Aorta (tissue), 5 donors: Measurements from ENCODE around the gene TMCO6. TPM values are rescaled to one million over a fixed set of nuclear protein-coding genes. Genes with fewer than 3 reads are reported as not detected.
"Not testable (repeated sequence)": the region's sequence is repeated elsewhere in the genome, so short reads cannot be mapped to it uniquely, and the experiment has no call there.

Source experiments
- ATAC-seq: fragments of 200-7000 bp; cut with Tn5 transposase; one replicate; pipeline ENCODE4 v1.9.1; 2022; ENCODE audit warnings: moderate library complexity; ENCODE audit not compliant: low FRiP score
- DNase-seq, 2 donors: peaks; one replicate each; pipeline ENCODE4 v3.0.0-alpha.2; 2020
- H3K27ac ChIP-seq, 2 donors: one replicate each; pipeline ENCODE4 v1.5.1; 2013; ENCODE audit warnings: low read length in 2 of 2, mild to moderate bottlenecking in 2 of 2, moderate library complexity in 2 of 2, control low read depth in 1 of 2, inconsistent platforms in 1 of 2, low read depth in 1 of 2
- H3K27me3 ChIP-seq, 2 donors: one replicate each; pipeline ENCODE4 v1.6.1; 2013; ENCODE audit warnings: control low read depth in 1 of 2, low read length in 1 of 2, mild to moderate bottlenecking in 1 of 2, moderate library complexity in 1 of 2; ENCODE audit not compliant: insufficient read depth in 2 of 2, control insufficient read depth in 1 of 2
- H3K36me3 ChIP-seq, 2 donors: one replicate each; pipeline ENCODE4 v1.6.1; 2013; ENCODE audit warnings: control low read depth in 1 of 2, low read length in 1 of 2, mild to moderate bottlenecking in 1 of 2; ENCODE audit not compliant: insufficient read depth in 2 of 2, control insufficient read depth in 1 of 2
- H3K4me1 ChIP-seq, 2 donors: one replicate each; pipeline ENCODE4 v1.6.1; 2013; ENCODE audit warnings: low read length in 2 of 2, control low read depth in 1 of 2, mild to moderate bottlenecking in 1 of 2, moderate library complexity in 1 of 2; ENCODE audit not compliant: insufficient read depth in 2 of 2, control insufficient read depth in 1 of 2
- H3K4me3 ChIP-seq, 2 donors: one replicate each; pipeline ENCODE4 v1.5.1; 2013; ENCODE audit warnings: low read length in 2 of 2, control low read depth in 1 of 2, mild to moderate bottlenecking in 1 of 2
- H3K9me3 ChIP-seq: one replicate; pipeline ENCODE4 v1.6.1; 2013; ENCODE audit warnings: mild to moderate bottlenecking, low read length; ENCODE audit not compliant: control insufficient read depth
- WGBS, 2 donors: extraction: QIAGEN DNeasy Blood & Tissue Kit; methylation state at CpG; one replicate each; pipeline ENCODE4 v1.1.7; 2013; 5-methylcytosine and 5-hydroxymethylcytosine counted together
- intact Hi-C, 2 donors: fragments of 100-400 bp; cut with DNase I; formaldehyde crosslinking; loops; one replicate each; pipeline versions ENCODE4 v1.14.2 to v1.15.0; 2022
- polyA plus RNA-seq, 2 donors: library from polyadenylated mRNA; stranded (reverse); fragments of 200-250 nt; gene quantifications; one replicate each; pipeline ENCODE4 v1.2.3, GENCODE V29; 2013
- total RNA-seq, 2 donors: library from RNA; stranded (reverse); fragmentation: NEBNext Ultra II Directional; extraction: Animal tissue kit (Norgen Biotek cat#: 25700); gene quantifications; one replicate each; pipeline ENCODE4 v1.2.1, GENCODE V29; 2021
- donor health status: healthy with polysubstance abuse.
- donor health status: Bipolar disorder and iron deficiency.
- donor health status: DM: no; HTN: no; CAD: no.
- donor health status: DM: no; HTN: no; CAD: no.
- donor health status: DM: yes; HTN: yes; CAD: no.

The TMCO6 gene
- total and polyA plus RNA-seq, 4 donors, result 2.9 to 11.9 (median 9.0) TPM

GRCh38 chr5:140622301-140622700 lies 16.9 kb upstream of the TMCO6 start:
- DNase-seq, result no peak
- H3K27me3 ChIP-seq, result no peaks in the 10 kb centered on the region
- no peak for ATAC-seq
- intact Hi-C loops, result no loop called here
- H3K4me1 ChIP-seq, result no peaks in the 10 kb centered on the region
- H3K27ac ChIP-seq, result no peak overlapping the region
- 88 to 96% methylated on average over 3 of the region's 3 CpGs for WGBS, 2 donors
- H3K4me3 ChIP-seq, result no peak overlapping the region
- no peaks in the 10 kb centered on the region for H3K36me3 ChIP-seq
- H3K9me3 ChIP-seq, result peaks cover 1% of the 10 kb centered on the region

GRCh38 chr5:140623061-140623460 lies 16.2 kb upstream of the TMCO6 start:
- H3K27me3 ChIP-seq, DNase-seq, H3K4me3 ChIP-seq, intact Hi-C loops, H3K9me3 ChIP-seq, H3K36me3 ChIP-seq, ATAC-seq, H3K4me1 ChIP-seq, H3K27ac ChIP-seq: not testable (repeated sequence)

- DNase-seq, intact Hi-C loops, H3K36me3 ChIP-seq, H3K9me3 ChIP-seq, H3K27ac ChIP-seq, H3K4me3 ChIP-seq, ATAC-seq, H3K4me1 ChIP-seq, H3K27me3 ChIP-seq: not testable (repeated sequence)
- WGBS, 2 donors, result 81 to 82% methylated on average over 10 of the region's 10 CpGs
Measured at GRCh38 chr5:140624886-140625285, 14.4 kb upstream of the TMCO6 start.

GRCh38 chr5:140627972-140628371 lies 11.3 kb upstream of the TMCO6 start:
- H3K4me3 ChIP-seq, result no peak overlapping the region
- no peaks in the 10 kb centered on the region for H3K9me3 ChIP-seq
- no peak for ATAC-seq
- H3K27me3 ChIP-seq, result no peaks in the 10 kb centered on the region
- intact Hi-C loops, result no loop called here
- WGBS, 2 donors, result 90 to 92% methylated on average over 6 of the region's 6 CpGs
- H3K27ac ChIP-seq, result no peak overlapping the region
- no peak for DNase-seq
- H3K36me3 ChIP-seq, result no peaks in the 10 kb centered on the region
- H3K4me1 ChIP-seq, result no peaks in the 10 kb centered on the region

- H3K4me3 ChIP-seq, result no peak overlapping the region
- intact Hi-C loops, result no loop called here
- no peaks in the 10 kb centered on the region for H3K4me1 ChIP-seq
- H3K27me3 ChIP-seq, result no peaks in the 10 kb centered on the region
- ATAC-seq (no peak), DNase-seq (no peak)
- no peaks in the 10 kb centered on the region for H3K36me3 ChIP-seq
- no peak overlapping the region for H3K27ac ChIP-seq
- H3K9me3 ChIP-seq, result no peaks in the 10 kb centered on the region
- WGBS, 2 donors, result 72 to 83% methylated on average over 1 of the region's 1 CpG
Measured at GRCh38 chr5:140628711-140629110, 10.5 kb upstream of the TMCO6 start.

- 76 to 77% methylated on average over 2 of the region's 2 CpGs for WGBS, 2 donors
- H3K4me3 ChIP-seq, result no peak overlapping the region
- intact Hi-C loops, result no loop called here
Measured at GRCh38 chr5:140630292-140631035, 8.8 kb upstream of the TMCO6 start.

GRCh38 chr5:140631036-140631417 lies 8.2 kb upstream of the TMCO6 start:
- ATAC-seq, result no peak
- intact Hi-C loops, result no loop called here
- Histone ChIP-seq H3K27me3 (no peaks in the 10 kb centered on the region), H3K27ac (no peak overlapping the region), H3K36me3 (no peaks in the 10 kb centered on the region), H3K4me3 (no peak overlapping the region), H3K9me3 (no peaks in the 10 kb centered on the region), H3K4me1 (no peaks in the 10 kb centered on the region)
- WGBS, 2 donors, result 91 to 93% methylated on average over 4 of the region's 4 CpGs
- no peak for DNase-seq

More at GRCh38 chr5:140630292-140631035, 8.8 kb upstream of the TMCO6 start:
- no peaks in the 10 kb centered on the region for H3K36me3 ChIP-seq
- ATAC-seq, result no peak
- no peak for DNase-seq
- H3K9me3 ChIP-seq, result no peaks in the 10 kb centered on the region
- no peaks in the 10 kb centered on the region for H3K4me1 ChIP-seq
- no peaks in the 10 kb centered on the region for H3K27me3 ChIP-seq
- H3K27ac ChIP-seq, result no peak overlapping the region

- DNase-seq, result peak in 1 of 2 donors; percentile 50
- ATAC-seq, result peak; percentile 53
- Histone ChIP-seq H3K4me3 (peak overlapping the region in 1 of 2 donors; percentile 15), H3K9me3 (no peaks in the 10 kb centered on the region), H3K27me3 (no peaks in the 10 kb centered on the region), H3K27ac (no peak overlapping the region), H3K4me1 (no peaks in the 10 kb centered on the region), H3K36me3 (no peaks in the 10 kb centered on the region)
- WGBS, 2 donors, result 6 to 7% methylated on average over 36 of the region's 36 CpGs
- intact Hi-C loops, result loop anchor here in 1 of 2 donors (2.0 kb wide), 1 partner anchor 65 kb away; no protein-coding TSS in a partner anchor
Measured at GRCh38 chr5:140631831-140632365, 7.4 kb upstream of the TMCO6 start.
